HCT116 (cell line): ENCODE measurements around the gene GGA2. TPM values are rescaled to one million over a fixed set of nuclear protein-coding genes. Genes with fewer than 3 reads are reported as not detected.
A peak's percentile ranks its signal among the peaks of the same experiment; 100 is the strongest.
"Not testable (repeated sequence)": the region's sequence is repeated elsewhere in the genome, so short reads cannot be mapped to it uniquely, and the experiment has no call there.

Experiments
- ATAC-seq: fragments of 200-7000 bp; cut with Tn5 transposase; 2 replicates; pipeline ENCODE4 v1.9.1; 2020; ENCODE audit warnings: mild to moderate bottlenecking, moderate library complexity
- BruUV-seq: library from RNA; stranded (reverse); fragments of 400-500 nt; replicated peaks from 2 replicates; lab custom pipeline; 2021; lab: Mats Ljungman, UMichigan
- CTCF ChIA-PET: fragments of 300-600 bp; sonication (Branson Sonifier 250); formaldehyde crosslinking; loops from one replicate; lab custom pipeline; 2021; ENCODE audit warnings: antibody characterized with exemption; lab: Charles Lee
- POLR2A ChIA-PET: fragments of 300-600, 350-600 bp; sonication (Branson Sonifier 250); formaldehyde crosslinking; loops from one replicate; lab custom pipeline; 2021; ENCODE audit warnings: antibody characterized with exemption; lab: Charles Lee
- RAD21 ChIA-PET, 2 experiments: fragments of 300-600 bp; sonication (Branson Sonifier 250); formaldehyde crosslinking; loops; one replicate each; lab custom pipeline; 2023; ENCODE audit warnings: low total read pairs in 2 of 2; ENCODE audit not compliant: uncharacterized antibody in 2 of 2, unreplicated experiment in 2 of 2, low non-redundant PET in 1 of 2; lab: Charles Lee
- DNase-seq: peaks from one replicate; pipeline ENCODE4 v3.0.0-alpha.2; 2010; ENCODE audit warnings: low read depth, low spot score
- H2AFZ ChIP-seq: fragments of 200-600 bp; shearing (Covaris generic), sonication (generic); 2 replicates; pipeline ENCODE4 v1.6.1; 2017; ENCODE audit warnings: low read depth, mixed run types, mixed read lengths, antibody characterized with exemption, low read length; ENCODE audit not compliant: poor library complexity, severe bottlenecking
- H3K27ac ChIP-seq: 2 replicates; pipeline ENCODE4 v1.5.1; 2012; ENCODE audit warnings: low read depth, low read length
- H3K27me3 ChIP-seq: fragments of 200-600 bp; sonication (generic); 2 replicates; pipeline ENCODE4 v1.6.1; 2016; ENCODE audit warnings: mixed run types, low read length, mixed read lengths; ENCODE audit not compliant: insufficient read depth
- H3K36me3 ChIP-seq, 2 experiments: fragments of 200-500 bp in 1 of 2; fragments of 200-600 bp in 1 of 2; sonication (Bioruptor generic) in 1 of 2; sonication (generic) in 1 of 2; 2 replicates each; pipeline versions ENCODE4 v1.5.1 to v1.6.1; 2014 to 2016; ENCODE audit warnings: low read length in 2 of 2, inconsistent platforms in 1 of 2, mixed read lengths in 1 of 2, mixed run types in 1 of 2; ENCODE audit not compliant: insufficient read depth in 2 of 2, control insufficient read depth in 1 of 2
- H3K4me1 ChIP-seq, 2 experiments: fragments of 200-600 bp in 1 of 2; sonication (generic) in 1 of 2; 2 replicates each; pipeline versions ENCODE4 v1.5.1 to v1.6.1; 2012 to 2017; ENCODE audit warnings: low read length in 2 of 2, inconsistent platforms in 1 of 2, mild to moderate bottlenecking in 1 of 2, mixed read lengths in 1 of 2, mixed run types in 1 of 2, moderate library complexity in 1 of 2; ENCODE audit not compliant: insufficient read depth in 2 of 2, control insufficient read depth in 1 of 2
- H3K4me2 ChIP-seq: fragments of 200-600 bp; sonication (generic); 2 replicates; pipeline ENCODE4 v1.6.1; 2017; ENCODE audit warnings: mixed run types, low read length, mixed read lengths
- H3K4me3 ChIP-seq, 2 experiments: fragments of 200-600 bp in 1 of 2; sonication (generic) in 1 of 2; replicated peaks in 1 of 2; 2 replicates each; pipeline ENCODE4 v1.5.1; 2011 to 2016; ENCODE audit warnings: low read length in 2 of 2, control low read depth in 1 of 2, low read depth in 1 of 2, mild to moderate bottlenecking in 1 of 2, mixed read lengths in 1 of 2, mixed run types in 1 of 2
- H3K79me2 ChIP-seq: fragments of 200-600 bp; sonication (generic); 2 replicates; pipeline ENCODE4 v1.6.1; 2017; ENCODE audit warnings: mild to moderate bottlenecking, mixed run types, low read length, moderate library complexity, mixed read lengths; ENCODE audit not compliant: insufficient read depth
- H3K9ac ChIP-seq: fragments of 200-600 bp; sonication (generic); 2 replicates; pipeline ENCODE4 v1.6.1; 2016; ENCODE audit warnings: low read length, mixed read lengths
- H3K9me2 ChIP-seq: fragments of 200-600 bp; sonication (generic), shearing (Covaris generic); 2 replicates; pipeline ENCODE4 v1.6.1; 2017; ENCODE audit warnings: mixed run types, mild to moderate bottlenecking, moderate library complexity; ENCODE audit not compliant: insufficient read depth
- H3K9me3 ChIP-seq, 2 experiments: fragments of 200-500 bp in 1 of 2; fragments of 200-600 bp in 1 of 2; sonication (Bioruptor generic) in 1 of 2; sonication (generic) in 1 of 2; 2 replicates each; pipeline ENCODE4 v1.6.1; 2014 to 2017; ENCODE audit warnings: low read length in 2 of 2, mixed read lengths in 2 of 2, inconsistent platforms in 1 of 2, low read depth in 1 of 2, mild to moderate bottlenecking in 1 of 2, mixed run types in 1 of 2, moderate library complexity in 1 of 2; ENCODE audit not compliant: control insufficient read depth in 1 of 2, insufficient read depth in 1 of 2
- H4K20me1 ChIP-seq: fragments of 200-600 bp; sonication (generic), shearing (Covaris generic); 2 replicates; pipeline ENCODE4 v1.6.1; 2017; ENCODE audit warnings: mixed run types, mild to moderate bottlenecking, moderate library complexity; ENCODE audit not compliant: insufficient read depth
- EGR1 ChIP-seq: IDR thresholded peaks from 2 replicates; pipeline ENCODE4 v1.6.1; 2012; ENCODE audit warnings: low read depth
- FOSL1 ChIP-seq: IDR thresholded peaks from 2 replicates; pipeline ENCODE4 v1.6.1; 2012; ENCODE audit warnings: low read depth
- SIN3A ChIP-seq: IDR thresholded peaks from 2 replicates; pipeline ENCODE4 v1.6.1; 2012; ENCODE audit warnings: low read depth
- SP1 ChIP-seq: IDR thresholded peaks from 2 replicates; pipeline ENCODE4 v1.6.1; 2012; ENCODE audit warnings: low read depth
- intact Hi-C: fragments of 100-400 bp; cut with micrococcal nuclease; formaldehyde crosslinking; loops from 2 replicates; pipeline ENCODE4 v1.10.0; 2022
- total RNA-seq: library from RNA; stranded (reverse); gene quantifications from one replicate; pipeline ENCODE4 v1.2.1, GENCODE V29; 2021; ENCODE audit not compliant: unreplicated experiment
- TF ChIP-seq, protein P1 (sequence below): IDR thresholded peaks from 2 replicates; pipeline ENCODE4 v1.6.1; 2012

Gene GGA2
- total RNA-seq, 1 experiment from 2014 or later: 68.3 TPM

DNA sequence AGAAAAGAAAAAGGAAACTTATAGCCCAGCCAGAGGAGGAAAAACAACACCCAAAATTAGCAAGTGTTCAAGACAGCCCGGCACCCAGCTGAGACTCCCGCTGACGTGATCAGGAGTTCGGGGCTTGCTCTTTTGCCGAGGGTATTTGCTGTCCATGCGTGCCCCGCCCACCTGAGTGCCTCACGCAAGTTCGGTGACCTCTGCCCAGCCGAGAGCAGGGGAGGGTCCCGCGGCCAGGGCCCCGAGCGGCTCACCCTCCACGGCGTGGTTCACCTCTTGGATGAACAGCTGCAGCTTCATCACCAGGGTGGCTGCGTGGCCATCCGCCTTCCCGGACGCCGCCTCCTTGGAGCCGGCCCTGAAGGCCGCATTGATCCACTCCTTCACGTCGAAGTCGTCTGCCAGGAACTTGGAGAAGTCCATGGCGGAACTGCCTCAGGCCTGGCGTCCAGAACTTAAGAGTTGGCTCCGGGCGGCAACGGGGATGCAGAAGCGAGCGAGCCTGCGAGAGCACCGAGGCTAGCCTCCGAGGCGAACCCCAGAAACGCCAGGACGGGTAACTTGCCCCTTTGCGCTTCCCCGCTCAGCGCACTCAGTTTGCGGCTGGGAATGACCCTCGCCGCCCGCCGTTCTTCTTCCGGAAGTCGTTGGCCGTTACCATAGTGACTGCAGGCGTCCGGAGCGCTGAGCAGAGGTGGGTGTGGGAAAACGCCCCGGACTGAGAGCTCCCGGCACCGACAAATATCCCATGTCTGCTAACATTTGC, 57.5 kb downstream of the GGA2 start, which contains the start of gene COG7 (continued):
- peak; percentile 87 for TF ChIP-seq SIN3A
- TF ChIP-seq FOSL1: no peak
- peak; percentile 46 for TF ChIP-seq EGR1
- peak; percentile 50 for TF ChIP-seq SP1

DNA sequence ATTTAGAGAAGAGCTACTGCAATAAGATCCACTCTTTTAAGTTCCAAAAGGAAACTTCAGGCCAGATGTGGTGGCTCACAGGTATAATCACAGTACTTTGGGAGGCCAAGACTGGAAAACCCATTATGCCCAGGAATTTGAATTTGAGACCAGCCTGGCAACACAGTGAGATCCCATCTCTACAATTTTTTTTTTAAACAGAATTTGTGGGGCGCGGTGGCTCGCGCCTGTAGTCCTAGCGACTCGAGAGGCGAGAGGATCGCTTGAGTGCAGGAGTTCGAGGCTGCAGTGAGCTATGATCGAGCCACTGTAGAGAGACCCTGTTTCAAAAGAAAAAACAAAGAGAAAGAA, 58.1 kb downstream of the GGA2 start:
- CTCF ChIA-PET: interaction anchor here (2.2 kb wide), 1 partner anchor 17 kb away, joined by 16 read pairs; no protein-coding TSS in a partner anchor
- TF ChIP-seq, protein P1, sequence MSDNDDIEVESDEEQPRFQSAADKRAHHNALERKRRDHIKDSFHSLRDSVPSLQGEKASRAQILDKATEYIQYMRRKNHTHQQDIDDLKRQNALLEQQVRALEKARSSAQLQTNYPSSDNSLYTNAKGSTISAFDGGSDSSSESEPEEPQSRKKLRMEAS: no peak
- Histone ChIP-seq H3K79me2 (peaks cover 29% of the 10 kb centered on the region), H4K20me1 (no peaks in the 10 kb centered on the region), H3K4me1 (peaks cover 6 to 15% of the 10 kb centered on the region in 2 experiments), H3K27ac (peak overlapping the region; percentile 84), H3K36me3 (no peaks in the 10 kb centered on the region), H2AFZ (peak overlapping the region; percentile 69), H3K27me3 (no peaks in the 10 kb centered on the region), H3K4me3 (peak overlapping the region; percentile 74 to 84), H3K4me2 (peak overlapping the region; percentile 80), H3K9me3 (no peaks in the 10 kb centered on the region), H3K9ac (peak overlapping the region; percentile 75), H3K9me2 (no peaks in the 10 kb centered on the region)
- intact Hi-C loops: no loop called here
- BruUV-seq: no TSS peak
- POLR2A ChIA-PET: no interaction called here
- no peak for DNase-seq
- RAD21 ChIA-PET: no interaction called here
- peak; percentile 39 for ATAC-seq

DNA sequence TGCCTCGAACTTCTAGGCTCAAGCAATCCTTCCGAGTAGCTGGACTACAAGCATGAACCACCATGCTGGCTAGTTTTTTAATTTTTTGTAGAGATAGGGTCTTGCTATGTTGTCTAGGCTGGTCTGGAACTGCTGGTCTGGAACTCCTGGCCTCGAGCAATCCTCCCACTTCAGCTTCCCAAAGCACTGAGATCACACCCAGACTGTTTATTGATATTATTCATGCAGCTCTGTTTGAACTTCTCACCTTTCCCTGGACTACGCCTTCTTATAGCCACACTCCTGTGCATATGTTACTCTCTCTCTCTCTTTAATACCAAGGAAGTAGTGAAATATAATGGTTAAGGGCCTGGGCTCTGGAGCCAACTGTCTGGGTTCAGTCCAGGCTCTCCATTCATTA, 61.9 kb downstream of the GGA2 start:
- ATAC-seq (no peak), DNase-seq (no peak)
- ChIA-PET CTCF (interaction anchor here (1.1 kb wide), 1 partner anchor 13 kb away, joined by 3 read pairs; no protein-coding TSS in a partner anchor), POLR2A (no interaction called here), RAD21 (no interaction called here)
- H3K36me3 ChIP-seq: peaks cover 2 to 4% of the 10 kb centered on the region in 2 experiments; a peak in 1 of 4 replicates
- TF ChIP-seq SIN3A: no peak
- H3K9ac ChIP-seq: no peak overlapping the region
- no peaks in the 10 kb centered on the region for H3K9me3 ChIP-seq
- intact Hi-C loops: no loop called here
- no peaks in the 10 kb centered on the region for H3K27me3 ChIP-seq
- H2AFZ ChIP-seq: no peak overlapping the region
- no peaks in the 10 kb centered on the region for H3K9me2 ChIP-seq
- H3K4me2 ChIP-seq: no peak overlapping the region
- BruUV-seq: no TSS peak
- no peak overlapping the region for H3K4me3 ChIP-seq
- H4K20me1 ChIP-seq: no peaks in the 10 kb centered on the region
- peaks cover 29% of the 10 kb centered on the region for H3K79me2 ChIP-seq
- no peak overlapping the region for H3K27ac ChIP-seq
- H3K4me1 ChIP-seq: peaks cover 3 to 9% of the 10 kb centered on the region in 2 experiments; a peak in 3 of 4 replicates

- DNase-seq, H4K20me1 ChIP-seq, H3K27ac ChIP-seq, H3K9me2 ChIP-seq, BruUV-seq, H2AFZ ChIP-seq, ATAC-seq, POLR2A ChIA-PET, H3K4me1 ChIP-seq, H3K4me2 ChIP-seq, H3K9ac ChIP-seq, H3K79me2 ChIP-seq, H3K27me3 ChIP-seq, H3K9me3 ChIP-seq, H3K4me3 ChIP-seq, RAD21 ChIA-PET: not testable (repeated sequence)
- H3K36me3 ChIP-seq: peaks cover 10 to 17% of the 10 kb centered on the region in 2 experiments; a peak in 3 of 4 replicates
- CTCF ChIA-PET: interaction anchor here (5.9 kb wide), 1 partner anchor 254 kb away, joined by 76 read pairs; the partner anchor contains the start of gene SCNN1G
- intact Hi-C loops: loop anchor here (10.0 kb wide), 2 partner anchors 353 to 1253 kb away; no protein-coding TSS in a partner anchor
Observed at GRCh38 chr16:23437542-23437941, 72.8 kb downstream of the GGA2 start.
